OCI-M1 (cell line): ENCODE measurements around the gene ATP2A3.

Experiments
- DNase-seq: peaks from one replicate; lab custom pipeline; 2025; lab: John Stamatoyannopoulos, UW

Gene ATP2A3

DNA sequence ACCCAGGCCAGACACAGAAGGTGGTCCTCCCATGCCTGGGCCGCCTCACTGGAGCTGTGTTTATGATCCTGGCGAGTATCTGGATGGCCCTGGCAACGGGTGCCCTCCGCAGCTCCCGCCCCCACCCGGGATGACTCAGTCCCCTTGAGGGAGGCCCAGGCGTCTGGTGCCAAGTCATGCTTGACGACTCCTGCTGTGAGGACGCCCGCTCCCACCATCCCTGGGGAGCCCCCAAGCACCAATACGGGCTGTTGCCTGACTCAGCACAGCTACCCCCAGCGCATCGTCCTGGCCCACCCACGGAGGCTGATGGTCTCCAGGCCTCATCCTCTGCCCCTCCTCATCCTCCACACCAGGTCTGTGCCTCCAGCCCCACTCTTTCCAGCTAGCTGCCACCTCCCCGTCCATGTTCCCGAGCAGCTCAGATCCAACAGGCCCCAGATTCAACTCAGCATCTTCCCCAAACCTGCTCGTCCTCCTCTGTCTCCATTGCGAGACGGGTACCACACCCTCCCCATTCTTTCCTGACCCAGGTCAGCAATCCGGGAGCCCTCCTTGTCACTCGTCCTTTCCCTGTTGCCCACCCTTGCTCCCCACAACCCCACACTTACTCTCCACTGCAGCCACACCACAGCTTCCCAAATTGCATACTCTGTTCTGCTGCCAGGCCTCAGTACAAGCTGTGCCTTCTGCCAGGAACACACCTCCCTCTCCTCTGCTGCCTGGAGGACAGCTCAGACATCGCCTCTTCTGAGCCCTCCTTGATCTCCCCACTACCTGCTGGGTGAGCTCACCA is 74.0 kb downstream of the ATP2A3 start:
- DNase-seq, result no peak

GRCh38 chr17:3889325-3890012 is 74.8 kb downstream of the ATP2A3 start:
- DNase-seq, result no peak

- DNase-seq, result no peak
Observed at GRCh38 chr17:3888343-3889171, 75.7 kb downstream of the ATP2A3 start.

DNA sequence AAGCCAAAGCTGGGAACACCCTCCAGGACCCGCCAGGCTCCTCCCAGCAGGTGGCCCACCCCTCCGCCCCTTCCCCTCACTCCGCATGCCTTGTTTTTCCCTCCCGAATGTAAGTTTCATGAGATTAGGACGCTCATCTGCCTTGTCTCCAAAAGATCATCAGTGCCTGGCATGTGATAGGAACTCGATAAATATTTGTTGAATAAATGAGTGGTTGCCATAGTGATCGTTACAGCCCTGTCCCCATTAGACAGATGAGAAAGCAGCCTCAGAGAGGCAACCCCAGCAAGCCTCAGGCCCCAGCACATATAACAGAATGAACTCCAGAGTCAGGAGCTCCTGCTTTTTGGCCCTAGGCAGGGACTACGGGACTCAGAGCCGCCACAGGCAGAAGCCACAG is 76.4 kb downstream of the ATP2A3 start:
- no peak for DNase-seq

GRCh38 chr17:3887394-3887793 is 76.8 kb downstream of the ATP2A3 start:
- no peak for DNase-seq

- no peak for DNase-seq
Observed at GRCh38 chr17:3886776-3887175, 77.5 kb downstream of the ATP2A3 start.

GRCh38 chr17:3885970-3886369 is 78.3 kb downstream of the ATP2A3 start:
- no peak for DNase-seq

- no peak for DNase-seq
Observed at GRCh38 chr17:3885271-3885670, 79.0 kb downstream of the ATP2A3 start.

- DNase-seq, result no peak
Observed at GRCh38 chr17:3884188-3884587, 80.0 kb downstream of the ATP2A3 start.

GRCh38 chr17:3882276-3882675 is 82.0 kb downstream of the ATP2A3 start:
- DNase-seq, result no peak

DNA sequence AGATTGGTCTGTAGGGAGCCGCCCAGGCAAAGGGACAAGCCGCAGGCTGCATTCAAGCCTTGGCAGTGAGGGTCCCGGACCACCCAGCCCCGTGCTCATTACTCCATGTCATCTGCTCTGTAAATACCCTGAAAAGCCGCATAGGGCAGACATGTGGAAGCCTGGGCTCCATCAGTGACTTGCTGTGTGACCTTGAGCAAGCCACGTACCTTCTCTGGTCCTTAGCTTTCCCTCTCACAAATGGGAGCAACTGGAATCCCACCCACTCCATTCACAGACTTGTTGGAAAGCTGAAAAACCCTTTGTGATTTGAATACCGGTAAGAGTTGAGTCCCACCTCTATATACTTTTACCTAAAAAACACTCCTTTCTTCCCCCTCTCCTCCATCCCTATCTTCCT is 83.3 kb downstream of the ATP2A3 start:
- DNase-seq, result no peak

DNA sequence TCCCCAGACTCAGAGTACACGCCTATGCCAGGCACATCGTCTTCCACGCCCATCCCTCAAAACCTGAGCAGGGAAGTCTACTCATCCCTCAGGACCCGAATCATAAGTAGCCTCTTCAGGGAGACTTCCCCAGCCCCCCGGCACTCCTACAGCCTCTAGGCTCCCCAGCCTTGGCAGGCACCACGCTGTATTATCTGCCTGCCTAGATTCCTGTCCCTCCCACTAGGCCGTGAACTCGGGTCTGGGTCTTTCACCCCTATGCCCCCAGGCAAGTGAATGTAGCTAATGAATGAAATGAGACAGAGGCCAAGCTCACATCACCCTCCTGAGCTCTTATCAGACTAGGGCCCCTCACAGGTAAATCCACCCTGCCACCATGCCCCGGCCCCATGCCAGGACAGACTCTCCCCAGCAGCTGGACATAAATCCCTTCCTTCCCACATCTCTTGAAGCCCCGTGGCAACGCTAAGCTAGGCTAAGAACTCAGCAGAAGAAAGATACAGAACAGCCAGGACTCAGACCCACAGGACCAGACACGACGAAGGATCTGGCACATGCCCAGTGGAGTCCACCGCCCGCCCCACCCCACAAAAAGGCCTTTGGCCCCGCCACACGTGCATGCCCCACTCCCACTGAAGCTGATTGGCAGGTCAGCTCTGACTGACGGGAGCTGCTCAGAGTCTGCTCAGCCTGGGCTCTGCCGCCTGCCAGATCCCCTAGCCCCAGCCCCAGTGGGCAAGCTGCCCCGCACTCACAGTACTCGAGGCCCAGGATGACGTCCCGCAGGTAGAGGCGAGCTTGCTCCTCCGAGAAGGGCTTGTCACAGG is 84.4 kb downstream of the ATP2A3 start:
- DNase-seq, result no peak

GRCh38 chr17:3879186-3879585 is 85.1 kb downstream of the ATP2A3 start:
- no peak for DNase-seq

- no peak for DNase-seq
Observed at GRCh38 chr17:3877220-3877619, 87.0 kb downstream of the ATP2A3 start.

- no peak for DNase-seq
Observed at GRCh38 chr17:3875317-3875716, 88.9 kb downstream of the ATP2A3 start.
